ENCODE data around the gene RAB3IP.

- TF ChIP-seq, protein P1, sequence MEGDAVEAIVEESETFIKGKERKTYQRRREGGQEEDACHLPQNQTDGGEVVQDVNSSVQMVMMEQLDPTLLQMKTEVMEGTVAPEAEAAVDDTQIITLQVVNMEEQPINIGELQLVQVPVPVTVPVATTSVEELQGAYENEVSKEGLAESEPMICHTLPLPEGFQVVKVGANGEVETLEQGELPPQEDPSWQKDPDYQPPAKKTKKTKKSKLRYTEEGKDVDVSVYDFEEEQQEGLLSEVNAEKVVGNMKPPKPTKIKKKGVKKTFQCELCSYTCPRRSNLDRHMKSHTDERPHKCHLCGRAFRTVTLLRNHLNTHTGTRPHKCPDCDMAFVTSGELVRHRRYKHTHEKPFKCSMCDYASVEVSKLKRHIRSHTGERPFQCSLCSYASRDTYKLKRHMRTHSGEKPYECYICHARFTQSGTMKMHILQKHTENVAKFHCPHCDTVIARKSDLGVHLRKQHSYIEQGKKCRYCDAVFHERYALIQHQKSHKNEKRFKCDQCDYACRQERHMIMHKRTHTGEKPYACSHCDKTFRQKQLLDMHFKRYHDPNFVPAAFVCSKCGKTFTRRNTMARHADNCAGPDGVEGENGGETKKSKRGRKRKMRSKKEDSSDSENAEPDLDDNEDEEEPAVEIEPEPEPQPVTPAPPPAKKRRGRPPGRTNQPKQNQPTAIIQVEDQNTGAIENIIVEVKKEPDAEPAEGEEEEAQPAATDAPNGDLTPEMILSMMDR (IDR thresholded peaks at IDR 0.05) = no peak
- TF ChIP-seq EP300 (IDR thresholded peaks at IDR 0.05) = no peak
These were observed 95.9 kb downstream of the RAB3IP start for GRCh38 chr12:69834576-69834975.
